ENCODE results near the gene FAM149A.

FAM149A gene

DNA sequence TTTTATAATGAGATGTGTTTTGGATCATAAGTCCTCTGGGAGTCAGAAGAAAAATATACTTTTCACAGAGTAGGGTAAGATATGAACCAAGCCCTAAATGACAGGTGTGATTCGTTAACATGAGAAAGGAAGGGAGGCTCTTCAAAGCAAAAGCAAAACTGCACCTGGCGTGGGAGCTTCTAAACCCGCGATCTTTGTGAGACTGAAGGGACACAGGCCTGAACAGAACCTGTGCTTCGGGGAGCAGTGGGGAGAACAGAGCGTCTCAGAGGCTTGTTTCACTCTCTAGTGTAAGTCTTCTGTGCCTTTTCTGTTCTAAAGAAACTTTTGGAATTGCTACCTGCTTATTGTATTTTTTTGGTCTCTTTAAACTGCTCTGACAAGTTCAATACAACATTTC, 56.6 kb downstream of the FAM149A start:
- peak; percentile 24 for DNase-seq

DNA sequence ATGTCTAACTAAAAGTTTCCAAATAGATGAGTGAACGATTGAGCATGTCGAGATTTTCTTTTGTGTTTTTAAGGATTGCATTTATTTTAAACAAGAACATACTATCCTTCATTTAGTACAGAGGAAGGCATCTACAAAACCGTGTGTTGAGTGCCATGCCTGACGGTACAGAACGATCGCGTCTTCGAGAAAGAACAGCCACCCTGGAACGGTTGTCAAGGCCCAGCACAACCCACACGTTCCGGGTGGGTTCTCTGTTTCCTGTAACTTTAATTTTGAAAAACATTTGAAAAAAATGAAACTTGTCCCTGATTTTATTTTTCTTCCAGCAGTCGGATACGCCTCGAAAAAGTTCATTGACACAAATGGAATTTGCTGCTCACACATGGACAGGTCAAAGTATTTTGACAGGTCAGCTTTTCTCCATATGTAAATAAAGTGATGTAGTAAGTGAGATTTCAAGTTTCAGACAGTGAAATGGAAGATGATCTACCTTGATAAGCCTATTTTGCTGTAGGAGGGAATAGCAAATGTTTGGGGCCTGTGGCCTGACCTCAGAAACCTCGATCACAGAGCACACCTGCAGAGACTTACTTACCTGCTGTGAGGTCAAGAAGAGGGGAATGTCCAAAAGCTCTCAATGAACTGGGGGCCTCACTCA, 62.5 kb downstream of the FAM149A start:
- DNase-seq = no peak

- DNase-seq = no peak
Measured at GRCh38 chr4:186167605-186168004, 63.1 kb downstream of the FAM149A start.

GRCh38 chr4:186168750-186169149, 64.2 kb downstream of the FAM149A start:
- no peak for DNase-seq

- DNase-seq = no peak
Measured at GRCh38 chr4:186169333-186169944, 64.9 kb downstream of the FAM149A start.

- no peak for DNase-seq
Measured at GRCh38 chr4:186169945-186170802, 65.7 kb downstream of the FAM149A start.

GRCh38 chr4:186170966-186171365, 66.5 kb downstream of the FAM149A start:
- no peak for DNase-seq

DNA sequence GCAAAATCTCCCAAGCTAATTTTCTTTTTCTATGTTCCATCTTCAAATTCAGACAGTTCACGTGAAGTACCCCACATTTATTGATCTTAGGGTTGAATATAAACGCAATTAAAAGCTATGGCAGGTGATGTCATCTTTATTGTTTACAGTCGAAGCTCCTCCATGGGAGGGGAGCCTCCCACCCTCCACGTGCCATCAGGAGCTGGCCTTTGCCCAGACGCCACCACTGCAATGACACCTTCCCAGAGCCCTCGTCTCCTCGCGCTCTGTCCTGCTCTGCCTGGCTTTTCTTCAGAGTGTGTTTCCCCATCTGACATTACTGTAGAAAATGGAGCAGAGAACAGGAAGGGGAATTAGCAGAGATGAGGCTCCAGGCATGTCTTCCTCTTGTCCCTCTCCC, 68.0 kb downstream of the FAM149A start:
- no peak for DNase-seq

DNA sequence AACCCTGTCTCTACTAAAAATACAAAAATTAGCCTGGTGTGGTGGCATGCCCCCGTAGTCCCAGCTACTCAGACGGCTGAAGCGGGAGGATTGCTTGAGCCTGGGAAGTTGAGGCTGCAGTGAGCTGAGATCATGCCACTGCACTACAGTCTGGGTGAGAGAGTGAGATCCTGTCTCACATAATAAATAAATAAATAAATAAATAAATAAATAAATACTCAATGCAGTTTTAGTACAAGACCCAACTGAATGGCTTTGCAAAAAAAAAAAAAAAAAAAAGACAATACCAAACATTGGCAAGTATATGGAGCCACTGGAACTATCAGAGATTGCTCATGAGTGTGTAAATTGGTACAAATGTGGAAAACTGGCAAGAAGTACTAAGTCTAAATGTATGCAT, 83.6 kb downstream of the FAM149A start:
- no peak for DNase-seq

DNA sequence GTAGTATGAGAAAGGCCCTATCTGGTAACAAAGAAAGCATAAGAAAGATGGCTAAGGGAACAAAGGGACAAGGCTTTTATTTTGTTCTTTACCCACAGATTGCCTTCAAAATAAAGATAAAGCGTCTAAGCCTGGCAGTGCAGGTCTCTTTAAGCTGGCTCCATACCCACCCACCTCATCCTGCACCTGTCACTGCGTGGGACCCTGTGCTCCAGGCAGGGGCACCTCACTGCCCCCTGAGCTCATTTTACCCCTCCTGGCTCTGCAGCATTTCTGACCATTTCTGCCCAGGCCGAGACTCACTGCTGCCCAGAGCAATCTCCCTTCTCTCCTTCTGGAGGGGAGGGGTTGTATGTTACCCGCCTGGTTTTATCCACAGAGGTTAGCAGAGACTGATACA, 85.2 kb downstream of the FAM149A start:
- DNase-seq = no peak

DNA sequence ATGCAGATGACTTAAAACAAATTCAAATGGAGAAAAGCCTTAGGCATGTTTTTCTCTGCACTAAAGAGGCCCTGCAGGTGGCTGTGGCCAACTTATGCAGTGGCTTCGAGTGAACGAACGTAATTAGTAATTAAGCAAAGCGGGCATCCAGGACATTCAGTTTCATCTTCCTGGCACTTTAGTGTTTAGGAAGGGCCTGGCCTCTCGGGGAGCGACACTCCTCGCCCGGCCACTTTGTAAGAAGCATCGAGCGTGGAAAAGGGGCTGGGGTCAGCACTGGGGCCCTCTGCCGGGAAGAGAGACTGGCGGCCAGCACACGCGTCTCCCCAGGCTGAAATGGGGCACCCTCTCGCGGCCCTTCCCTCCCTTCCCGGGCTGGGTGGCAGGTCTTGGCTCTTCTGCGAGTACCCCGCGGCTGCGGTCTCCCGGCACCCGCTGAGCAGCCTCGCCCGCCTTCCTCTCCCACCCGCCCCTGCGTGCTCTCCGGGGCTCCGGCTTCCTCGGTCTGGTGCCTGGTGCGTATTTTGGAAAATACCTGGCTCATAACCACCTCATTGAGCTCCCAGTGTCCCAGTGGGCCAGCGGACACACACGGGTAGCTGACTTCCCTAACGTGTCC, 86.2 kb downstream of the FAM149A start:
- DNase-seq = peak; percentile 57

- DNase-seq = peak; percentile 90
Measured at GRCh38 chr4:186191200-186192065, 86.9 kb downstream of the FAM149A start, which contains the start of gene CYP4V2. TSS of gene CYP4V2 (plus strand) at chr4:186191567. CDS start at chr4:186191824, 257 bp downstream.

DNA sequence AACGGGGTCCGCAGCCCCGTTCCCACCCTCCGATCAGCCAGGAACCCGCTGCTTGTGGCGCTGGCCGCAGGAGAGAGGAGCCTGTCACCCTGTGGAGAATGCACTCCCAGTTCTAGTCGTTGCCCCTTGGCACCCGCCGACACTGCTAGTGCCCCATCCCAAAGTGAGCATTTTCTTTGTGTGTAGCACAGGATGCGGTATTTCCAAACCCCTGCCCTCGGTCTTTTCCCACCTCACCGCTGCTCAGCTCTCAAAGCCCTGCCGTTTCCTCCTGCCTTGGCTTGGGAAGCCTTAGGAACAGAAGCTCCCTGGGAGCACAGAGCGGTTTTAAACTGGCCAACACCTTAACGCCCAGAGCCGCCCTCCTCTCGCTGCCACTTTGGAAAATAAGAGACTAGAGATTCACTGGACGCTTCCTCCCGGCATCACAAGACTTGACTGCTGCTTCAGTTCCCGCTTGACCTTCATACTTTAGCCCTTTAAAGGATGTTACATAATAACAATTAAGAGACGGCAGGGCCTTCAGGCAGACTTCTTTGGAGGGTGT, 87.6 kb downstream of the FAM149A start:
- peak; percentile 31 for DNase-seq

GRCh38 chr4:186193851-186194250, 89.3 kb downstream of the FAM149A start:
- DNase-seq = no peak

- DNase-seq = no peak
Measured at GRCh38 chr4:186196063-186196462, 91.6 kb downstream of the FAM149A start.

DNA sequence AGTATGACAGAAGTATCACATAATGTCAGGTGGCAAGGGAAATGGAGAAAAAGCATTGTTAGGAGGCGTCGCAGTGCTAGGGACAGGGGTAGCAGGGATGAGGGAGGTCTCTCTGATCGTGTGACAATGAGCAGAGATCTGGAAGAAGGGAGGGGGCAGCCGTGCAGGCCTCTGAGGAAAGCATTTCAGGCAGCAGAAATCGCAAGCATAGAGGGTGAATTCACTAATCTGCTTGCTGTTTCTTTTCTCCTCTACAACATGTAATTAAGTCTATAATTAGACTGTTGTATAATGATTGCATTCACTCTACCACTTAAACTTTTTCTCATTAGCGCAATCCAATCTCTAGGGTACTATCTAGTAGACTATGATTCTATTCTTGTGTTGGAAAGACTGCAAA, 96.0 kb downstream of the FAM149A start:
- DNase-seq = no peak

DNA sequence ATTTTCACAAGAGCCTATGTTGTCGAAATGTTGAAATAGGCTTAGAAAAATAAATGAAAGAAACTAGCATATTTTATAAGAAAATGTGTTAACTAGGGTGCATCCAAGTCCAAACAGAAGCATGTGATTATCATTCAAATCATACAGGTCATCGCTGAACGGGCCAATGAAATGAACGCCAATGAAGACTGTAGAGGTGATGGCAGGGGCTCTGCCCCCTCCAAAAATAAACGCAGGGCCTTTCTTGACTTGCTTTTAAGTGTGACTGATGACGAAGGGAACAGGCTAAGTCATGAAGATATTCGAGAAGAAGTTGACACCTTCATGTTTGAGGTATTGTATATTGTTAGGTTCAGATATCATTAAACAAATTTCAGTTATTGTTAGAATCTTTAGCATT, 96.5 kb downstream of the FAM149A start:
- no peak for DNase-seq

GRCh38 chr4:186201535-186202230, 97.2 kb downstream of the FAM149A start:
- peak; percentile 64 for DNase-seq

DNA sequence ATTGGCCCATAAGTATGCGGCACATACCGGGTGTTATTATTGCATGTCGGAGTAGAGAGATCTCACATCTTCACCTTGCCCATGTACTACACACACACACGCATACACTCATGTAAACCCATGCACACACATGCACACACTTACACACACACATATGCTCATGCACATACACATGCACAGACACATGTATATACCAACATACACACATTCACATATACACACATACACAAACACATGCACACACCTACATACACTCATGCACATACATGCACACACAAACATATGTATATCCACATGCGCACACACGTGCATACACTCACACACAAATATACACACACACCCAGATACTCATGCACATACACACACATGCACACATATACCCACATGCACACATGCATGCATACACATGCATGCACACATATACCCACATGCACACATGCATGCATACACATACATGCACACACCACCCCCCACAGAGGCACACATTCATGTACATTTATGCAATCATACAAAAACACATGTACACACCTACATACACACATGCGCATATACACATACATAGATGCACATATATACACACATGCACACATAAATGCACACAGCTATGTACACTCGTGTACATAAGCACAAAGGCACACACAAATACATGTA, 98.1 kb downstream of the FAM149A start:
- no peak for DNase-seq

GRCh38 chr4:186203406-186203805, 98.9 kb downstream of the FAM149A start:
- no peak for DNase-seq

DNA sequence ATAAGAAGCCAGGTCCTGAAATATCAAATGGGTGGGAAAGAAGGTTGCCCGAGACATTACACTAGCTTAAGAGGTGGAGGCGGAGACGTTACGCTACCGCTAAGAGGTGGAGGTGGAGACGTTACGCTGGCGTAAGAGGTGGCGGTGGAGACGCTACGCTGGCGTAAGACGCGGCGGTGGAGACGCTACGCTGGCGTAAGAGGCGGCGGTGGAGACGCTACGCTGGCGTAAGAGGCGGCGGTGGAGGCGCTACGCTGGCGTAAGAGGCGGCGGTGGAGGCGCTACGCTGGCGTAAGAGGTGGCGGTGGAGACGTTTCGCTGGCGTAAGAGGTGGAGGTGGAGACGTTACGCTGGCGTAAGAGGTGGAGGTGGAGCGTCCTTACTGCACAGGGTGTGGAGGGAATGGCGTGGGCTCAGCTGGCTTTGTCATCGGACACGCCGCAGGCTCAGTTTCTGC, 99.6 kb downstream of the FAM149A start:
- DNase-seq = peak; percentile 16

Data from CD4-positive, alpha-beta T cell treated with Interleukin-12 subunit alpha and Interleukin-12 subunit beta, for 1 hour (primary cell).